Right lobe of liver (tissue), 6 donors: Measurements from ENCODE around the gene MYH9. TPM values are rescaled to one million over a fixed set of nuclear protein-coding genes. Genes with fewer than 3 reads are reported as not detected.
A peak's percentile ranks its signal among the peaks of the same experiment; 100 is the strongest.

Experiments
- ATAC-seq, 4 donors: fragments of 200-7000 bp; cut with Tn5 transposase; one replicate each; pipeline ENCODE4 v1.9.1; 2020; ENCODE audit warnings: mild to moderate bottlenecking in 4 of 4, moderate library complexity in 4 of 4
- DNase-seq, 3 donors: peaks; one replicate each; pipeline ENCODE4 v3.0.0-alpha.2; 2020
- H3K27ac ChIP-seq, 3 donors: fragments of 200-600 bp; one replicate each; pipeline ENCODE4 v1.8.0; 2022
- H3K27me3 ChIP-seq, 2 donors: fragments of 200-600 bp; one replicate each; pipeline ENCODE4 v1.8.0; 2022
- H3K36me3 ChIP-seq, 4 donors: fragments of 200-600 bp; sonication (generic) in 1 of 4; one replicate each; pipeline versions ENCODE4 v1.5.1 to v1.8.0; 2017 to 2022; ENCODE audit warnings: control low read depth in 1 of 4
- H3K4me1 ChIP-seq, 4 donors: fragments of 200-600 bp; sonication (generic) in 1 of 4; one replicate each; pipeline versions ENCODE4 v1.5.1 to v1.8.0; 2017 to 2022; ENCODE audit warnings: control low read depth in 1 of 4
- H3K4me3 ChIP-seq, 3 donors: fragments of 200-600 bp; one replicate each; pipeline ENCODE4 v1.8.0; 2022
- H3K9me3 ChIP-seq, 4 donors: fragments of 200-600 bp; sonication (generic) in 1 of 4; one replicate each; pipeline versions ENCODE4 v1.5.1 to v1.8.0; 2017 to 2022; ENCODE audit warnings: control low read depth in 1 of 4
- CTCF ChIP-seq, 4 donors: fragments of 200-600 bp in 3 of 4; fragments of 450-650 bp in 1 of 4; IDR thresholded peaks; one replicate each; pipeline versions ENCODE4 v1.5.1 to v1.8.0; 2016 to 2022; ENCODE audit warnings: antibody characterized with exemption in 4 of 4, mild to moderate bottlenecking in 2 of 4
- POLR2A ChIP-seq: fragments of 450-650 bp; IDR thresholded peaks from one replicate; pipeline ENCODE4 v1.6.1; 2017; ENCODE audit warnings: antibody characterized with exemption, mild to moderate bottlenecking
- WGBS: methylation state at CpG from one replicate; pipeline ENCODE4 v1.1.6; 2018; ENCODE audit warnings: low coverage, low lambda C conversion rate; ENCODE audit not compliant: insufficient coverage; ENCODE audit errors: missing lambda C conversion rate; 5-methylcytosine and 5-hydroxymethylcytosine counted together
- intact Hi-C, 2 donors: fragments of 100-400 bp; cut with DNase I; formaldehyde crosslinking; loops; one replicate each; pipeline versions ENCODE4 v1.11.2 to v1.14.1; 2022
- total RNA-seq, 6 experiments: library from RNA; depleted of rRNA in 2 of 6; stranded (reverse); fragments of >200 nt in 2 of 6; fragmentation: NEBNext Ultra II Directional in 3 of 6; extraction: Animal tissue kit (Norgen Biotek cat#: 25700) in 3 of 6; gene quantifications; one replicate each; pipeline versions ENCODE4 v1.1.0 to v1.2.4, GENCODE V29; 2016 to 2023
- donor health status: DM: no; HTN: yes; CAD: no.
- donor health status: DM: no; HTN: no; CAD: no.
- donor health status: DM: no; HTN: no; CAD: no.
- donor health status: DM: no; HTN: yes; CAD: no.
- donor health status: DM: no; HTN: yes; CAD: no.

Gene MYH9
- total RNA-seq, 6 experiments from 2014 or later = 168 to 435 (median 222) TPM

GRCh38 chr22:36375071-36375980, 12.4 kb downstream of the MYH9 start:
- Histone ChIP-seq H3K27me3 (no peaks in the 10 kb centered on the region), H3K27ac (peak overlapping the region; percentile 17 to 50 (median 26)), H3K4me1 (peaks cover 0 to 78% (median 40%) of the 10 kb centered on the region in 4 donors), H3K4me3 (no peak overlapping the region), H3K36me3 (peaks cover 0 to 3% (median 0%) of the 10 kb centered on the region in 4 donors), H3K9me3 (no peaks in the 10 kb centered on the region)
- DNase-seq = no peak
- intact Hi-C loops = loop anchor here in 1 of 2 donors (10.0 kb wide), 1 partner anchor 99 kb away; no protein-coding TSS in a partner anchor
- peak in 3 of 4 donors; percentile 2 to 31 (median 21) for ATAC-seq
- TF ChIP-seq CTCF (IDR thresholded peaks at IDR 0.05) = no peak
- no peak for TF ChIP-seq POLR2A
- 50% methylated on average over 5 of the region's 9 CpGs for WGBS

- H3K36me3 ChIP-seq = peaks cover 0 to under 1% (median 0%) of the 10 kb centered on the region in 4 donors
- TF ChIP-seq CTCF (IDR thresholded peaks at IDR 0.05) = no peak
- no peak for TF ChIP-seq POLR2A
- no peaks in the 10 kb centered on the region for H3K27me3 ChIP-seq
- WGBS = 30% methylated on average over 6 of the region's 11 CpGs
- intact Hi-C loops = loop anchor here in 1 of 2 donors (10.0 kb wide), 1 partner anchor 100 kb away; no protein-coding TSS in a partner anchor
- H3K9me3 ChIP-seq = no peaks in the 10 kb centered on the region
- ATAC-seq = peak; percentile 30 to 42 (median 35)
- peak overlapping the region; percentile 17 to 50 (median 26) for H3K27ac ChIP-seq
- DNase-seq = peak in 1 of 3 donors; percentile 74
- H3K4me3 ChIP-seq = no peak overlapping the region
- peaks cover 0 to 86% (median 46%) of the 10 kb centered on the region in 4 donors for H3K4me1 ChIP-seq
Observed at GRCh38 chr22:36374603-36375024, 13.2 kb downstream of the MYH9 start.

GRCh38 chr22:36373258-36373579, 14.5 kb downstream of the MYH9 start:
- Histone ChIP-seq H3K36me3 (no peaks in the 10 kb centered on the region), H3K4me3 (no peak overlapping the region), H3K27ac (peak overlapping the region; percentile 47 to 51 (median 50)), H3K27me3 (no peaks in the 10 kb centered on the region), H3K4me1 (peaks cover 0 to 89% (median 48%) of the 10 kb centered on the region in 4 donors), H3K9me3 (no peaks in the 10 kb centered on the region)
- DNase-seq = peak in 2 of 3 donors; percentile 63 to 72
- TF ChIP-seq POLR2A = no peak
- no peak for TF ChIP-seq CTCF (IDR thresholded peaks at IDR 0.05)
- 31% methylated on average over 4 of the region's 7 CpGs for WGBS
- intact Hi-C loops = loop anchor here in 1 of 2 donors (10.0 kb wide), 1 partner anchor 102 kb away; no protein-coding TSS in a partner anchor
- peak in 1 of 4 donors; percentile 3 for ATAC-seq

DNA sequence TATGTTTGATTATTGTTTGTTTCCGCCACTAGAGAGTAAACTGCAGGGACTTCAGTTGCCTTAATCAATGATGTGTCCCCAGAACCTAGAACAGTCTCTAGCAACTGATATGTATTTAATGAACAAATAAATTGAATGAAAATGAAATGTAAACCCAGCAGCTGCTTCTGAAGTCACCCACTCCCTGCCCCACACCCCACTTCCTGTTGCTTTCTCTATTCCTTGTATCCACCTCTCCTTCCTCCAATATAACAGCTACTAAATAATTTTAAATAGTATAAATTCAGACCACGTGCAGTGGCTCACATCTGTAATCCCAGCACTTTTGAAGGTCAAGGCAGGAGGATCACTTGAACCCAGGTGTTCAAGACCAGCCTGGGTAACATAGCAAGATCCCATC, 15.8 kb downstream of the MYH9 start:
- 68% methylated on average over 2 of the region's 2 CpGs for WGBS
- peak overlapping the region; percentile 52 to 76 (median 61) for H3K27ac ChIP-seq
- H3K4me1 ChIP-seq = peaks cover 0 to 97% (median 47%) of the 10 kb centered on the region in 4 donors
- no peak for TF ChIP-seq POLR2A
- no peak for TF ChIP-seq CTCF (IDR thresholded peaks at IDR 0.05)
- DNase-seq (no peak), ATAC-seq (no peak)
- intact Hi-C loops = loop anchor here in 1 of 2 donors (10.0 kb wide), 1 partner anchor 103 kb away; no protein-coding TSS in a partner anchor
- no peak overlapping the region for H3K4me3 ChIP-seq
- H3K36me3 ChIP-seq = no peaks in the 10 kb centered on the region
- H3K9me3 ChIP-seq = no peaks in the 10 kb centered on the region
- no peaks in the 10 kb centered on the region for H3K27me3 ChIP-seq
